ENCODE results near the gene GPC4.

- TF ChIP-seq CTCF (IDR thresholded peaks at IDR 0.05; ENCODE audit: extremely low read depth in 1 of 2, insufficient read depth in 1 of 2, low read depth in 1 of 2, low read length in 2 of 2) (no peak), POLR2AphosphoS5 (IDR thresholded peaks at IDR 0.05; ENCODE audit: insufficient read depth, low read depth, low read length) (no peak), EZH2 (IDR thresholded peaks at IDR 0.05; ENCODE audit: borderline replicate concordance, low read depth, low read length, severe bottlenecking) (no peak), POLR2A (IDR thresholded peaks at IDR 0.05; ENCODE audit: low read depth, low read length) (no peak), JUN (IDR thresholded peaks at IDR 0.05; ENCODE audit: borderline replicate concordance, insufficient read depth, insufficient read length, low read depth) (no peak), MYC (IDR thresholded peaks at IDR 0.05; ENCODE audit: low read depth, low read length) (no peak), GATA2 (IDR thresholded peaks at IDR 0.05; ENCODE audit: insufficient read depth, insufficient read length, low read depth, low read length) (no peak)
- TF ChIP-seq, protein P1, sequence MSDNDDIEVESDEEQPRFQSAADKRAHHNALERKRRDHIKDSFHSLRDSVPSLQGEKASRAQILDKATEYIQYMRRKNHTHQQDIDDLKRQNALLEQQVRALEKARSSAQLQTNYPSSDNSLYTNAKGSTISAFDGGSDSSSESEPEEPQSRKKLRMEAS (IDR thresholded peaks at IDR 0.05; ENCODE audit: insufficient read depth, insufficient read length): no peak
These were observed 75.7 kb downstream of the GPC4 start for GRCh38 chrX:133339566-133339965.

All from endothelial cell of umbilical vein (primary cell).